Sigmoid colon (tissue), 4 donors: ENCODE results near the gene CCL23.

Experiments
- CTCF ChIP-seq, 4 experiments: fragments of 450-650 bp in 3 of 4; fragments of 200-600 bp in 1 of 4; IDR thresholded peaks; one replicate each; pipeline ENCODE4 v1.5.1; 2016 to 2019; ENCODE audit warnings: antibody characterized with exemption in 4 of 4, mild to moderate bottlenecking in 3 of 4, moderate library complexity in 2 of 4
- POLR2A ChIP-seq, 2 donors: fragments of 450-650 bp; IDR thresholded peaks; one replicate each; pipeline ENCODE4 v1.6.1; 2016; ENCODE audit warnings: antibody characterized with exemption in 2 of 2, mild to moderate bottlenecking in 2 of 2, moderate library complexity in 2 of 2
- POLR2AphosphoS5 ChIP-seq, 4 donors: sonication (generic); formaldehyde crosslinking; IDR thresholded peaks; one replicate each; pipeline ENCODE4 v1.6.1; 2017; ENCODE audit warnings: antibody characterized with exemption in 4 of 4

GRCh38 chr17:36059406-36059805 is 41.6 kb upstream of the CCL23 start:
- TF ChIP-seq CTCF (IDR thresholded peaks at IDR 0.05), result no peak
- TF ChIP-seq POLR2A (IDR thresholded peaks at IDR 0.05), result no peak
- no peak for TF ChIP-seq POLR2AphosphoS5 (IDR thresholded peaks at IDR 0.05)
